Glutamatergic neuron (in vitro differentiated cells): ENCODE data around the gene DARS2. TPM values are rescaled to one million over a fixed set of nuclear protein-coding genes. Genes with fewer than 3 reads are reported as not detected.

Experiments
- DNase-seq: peaks from one replicate; pipeline ENCODE4 v3.0.0; 2022
- H3K27ac Mint-ChIP-seq: one replicate; pipeline ENCODE4 v1.8.0; 2020; ENCODE audit warnings: mild to moderate bottlenecking, mixed read lengths, inconsistent platforms; ENCODE audit not compliant: unreplicated experiment
- H3K27me3 Mint-ChIP-seq: one replicate; pipeline ENCODE4 v1.8.0; 2020; ENCODE audit warnings: mild to moderate bottlenecking, moderate library complexity, mixed read lengths, inconsistent platforms; ENCODE audit not compliant: unreplicated experiment
- H3K36me3 Mint-ChIP-seq: one replicate; pipeline ENCODE4 v1.8.0; 2020; ENCODE audit warnings: mild to moderate bottlenecking, mixed read lengths, inconsistent platforms; ENCODE audit not compliant: unreplicated experiment
- H3K4me1 Mint-ChIP-seq: one replicate; pipeline ENCODE4 v1.8.0; 2020; ENCODE audit warnings: mild to moderate bottlenecking, low read depth, mixed read lengths, inconsistent platforms; ENCODE audit not compliant: unreplicated experiment
- H3K4me3 Mint-ChIP-seq: one replicate; pipeline ENCODE4 v1.8.0; 2020; ENCODE audit warnings: mild to moderate bottlenecking, mixed read lengths, inconsistent platforms; ENCODE audit not compliant: unreplicated experiment
- H3K9me3 Mint-ChIP-seq: one replicate; pipeline ENCODE4 v1.8.0; 2020; ENCODE audit warnings: mild to moderate bottlenecking, moderate library complexity, mixed read lengths, inconsistent platforms; ENCODE audit not compliant: unreplicated experiment
- CTCF ChIP-seq: fragments of 200-600 bp; sonication (generic); IDR thresholded peaks from one replicate; pipeline ENCODE4 v1.5.0; 2021; ENCODE audit not compliant: partially characterized antibody, unreplicated experiment
- long read RNA-seq: library from polyadenylated mRNA; unstranded; transcript quantifications from one replicate; pipeline ENCODE4 v2.0.0, GENCODE V29; 2020; ENCODE audit not compliant: unreplicated experiment
- total RNA-seq: library from RNA; stranded (reverse); fragmentation: NEBNext Ultra II Directional; extraction: Animal tissue kit (Norgen Biotek cat#: 25700); gene quantifications from one replicate; pipeline ENCODE4 v1.2.1, GENCODE V29; 2021; ENCODE audit not compliant: unreplicated experiment

The DARS2 gene
- total RNA-seq = 17.0 TPM
- long read RNA-seq, partial matches to known transcripts = 1 of 4 reads
- long read RNA-seq, other reads (novel, unspliced or antisense) = 0 of 4 reads

DNA sequence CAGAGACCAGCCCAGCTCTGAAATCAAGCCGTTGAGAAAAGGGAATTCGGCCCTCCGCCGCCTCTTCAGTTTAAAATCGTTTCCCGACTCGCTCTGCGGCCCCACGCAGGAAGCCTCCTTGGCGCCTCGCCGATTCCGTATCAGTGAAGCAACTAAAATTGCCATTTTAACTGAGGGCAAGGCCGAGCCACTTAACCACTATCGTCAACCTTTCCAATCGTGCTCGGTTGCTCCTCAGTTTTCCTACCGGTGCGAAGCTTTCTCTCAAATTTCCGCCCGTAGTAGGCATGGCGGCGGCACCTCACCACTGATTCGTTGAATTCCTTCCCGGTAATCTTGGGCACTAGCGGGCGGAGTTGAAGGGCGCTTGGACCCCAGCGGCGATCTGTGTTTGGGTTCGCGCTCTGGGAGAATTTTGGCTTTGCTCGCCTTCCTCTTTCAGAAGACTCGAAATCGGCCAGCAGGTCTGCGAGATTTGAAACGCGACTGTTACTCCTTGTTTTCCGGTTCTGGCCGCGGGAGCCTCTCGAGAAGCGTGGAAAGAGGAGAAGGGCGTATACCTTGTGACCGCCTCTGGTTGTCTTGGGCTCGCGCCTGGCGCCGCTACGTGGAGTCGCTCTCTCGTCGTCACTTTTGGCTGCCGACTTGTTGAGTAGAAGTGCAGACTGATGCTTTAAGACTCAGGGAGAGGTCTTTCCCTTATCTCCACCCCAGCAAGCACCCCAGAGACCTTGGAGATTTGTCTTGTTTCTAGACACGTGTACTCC lies at the start of gene DARS2, which contains the start of gene CENPL:
Gene DARS2, plus strand, starts transcription at position 359 of the 767 bp plus-strand sequence. CDS start 557 bp downstream, outside the sequence.
Gene CENPL, minus strand, starts transcription at position 569 of the 767 bp plus-strand sequence. CDS start 13,584 bp downstream, outside the sequence.
- Mint-ChIP-seq H3K4me1 (peaks cover 11% of the 10 kb centered on the region), H3K9me3 (peaks cover 8% of the 10 kb centered on the region), H3K27me3 (peaks cover 8% of the 10 kb centered on the region), H3K4me3 (peak within 1 kb of the TSS; percentile 98), H3K36me3 (no peaks in the 10 kb centered on the region), H3K27ac (peak within 1 kb of the TSS; percentile 97)
- peak; percentile 88 for DNase-seq
- peak; percentile 39 for TF ChIP-seq CTCF

- no peak for TF ChIP-seq CTCF
- Mint-ChIP-seq H3K27ac (no peak overlapping the region), H3K4me3 (no peak overlapping the region), H3K36me3 (no peaks in the 10 kb centered on the region), H3K9me3 (peaks cover 2% of the 10 kb centered on the region), H3K4me1 (no peaks in the 10 kb centered on the region), H3K27me3 (no peaks in the 10 kb centered on the region)
- no peak for DNase-seq
These were observed 48.8 kb upstream of the DARS2 start for GRCh38 chr1:173775578-173776226.

DNA sequence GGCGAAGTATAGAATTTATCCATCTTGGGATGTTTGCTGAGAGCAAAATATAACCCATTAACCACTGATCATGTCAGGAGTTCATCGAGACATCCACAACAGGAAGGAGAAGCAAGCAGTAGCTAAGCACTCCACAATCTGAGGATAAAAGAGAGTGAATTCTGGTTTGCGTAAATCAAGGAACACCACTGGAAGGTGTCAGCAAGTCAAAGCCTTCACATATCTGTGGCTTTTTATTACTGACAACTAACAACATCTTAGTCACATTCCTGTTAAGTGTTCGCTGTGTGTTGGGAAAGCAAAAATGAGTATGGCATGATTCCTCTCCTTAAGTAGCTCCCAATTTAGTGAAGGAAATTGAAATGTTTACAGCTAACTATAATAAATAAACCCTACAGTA lies 44.5 kb upstream of the DARS2 start:
- H3K27ac Mint-ChIP-seq = no peak overlapping the region
- peaks cover 2% of the 10 kb centered on the region for H3K9me3 Mint-ChIP-seq
- no peak for DNase-seq
- TF ChIP-seq CTCF = no peak
- no peaks in the 10 kb centered on the region for H3K36me3 Mint-ChIP-seq
- H3K4me1 Mint-ChIP-seq = no peaks in the 10 kb centered on the region
- no peak overlapping the region for H3K4me3 Mint-ChIP-seq
- no peaks in the 10 kb centered on the region for H3K27me3 Mint-ChIP-seq

- Mint-ChIP-seq H3K27me3 (no peaks in the 10 kb centered on the region), H3K4me3 (no peak overlapping the region), H3K4me1 (peaks cover 2% of the 10 kb centered on the region), H3K27ac (no peak overlapping the region), H3K9me3 (no peaks in the 10 kb centered on the region), H3K36me3 (no peaks in the 10 kb centered on the region)
- DNase-seq = no peak
- TF ChIP-seq CTCF = no peak
These were observed 39.5 kb upstream of the DARS2 start for GRCh38 chr1:173784997-173785396.

GRCh38 chr1:173789841-173790240 lies 34.6 kb upstream of the DARS2 start:
- H3K27me3 Mint-ChIP-seq = no peaks in the 10 kb centered on the region
- no peak for TF ChIP-seq CTCF
- H3K9me3 Mint-ChIP-seq = no peaks in the 10 kb centered on the region
- H3K27ac Mint-ChIP-seq = no peak overlapping the region
- H3K4me1 Mint-ChIP-seq = peaks cover 2% of the 10 kb centered on the region
- no peak for DNase-seq
- H3K4me3 Mint-ChIP-seq = no peak overlapping the region
- no peaks in the 10 kb centered on the region for H3K36me3 Mint-ChIP-seq
